ENCODE data around the gene RORB.

RORB gene

GRCh38 chr9:74595286-74595685, 98.2 kb downstream of the RORB start:
- H3K4me3 ChIP-seq (ENCODE audit: low read depth in 1 of 2, low read length in 1 of 2): no peak overlapping the region
- TF ChIP-seq CTCF (IDR thresholded peaks at IDR 0.05): no peak

GRCh38 chr9:74598874-74599273, 101.7 kb downstream of the RORB start:
- Histone ChIP-seq H3K36me3 (no peaks in the 10 kb centered on the region), H3K9me3 (no peaks in the 10 kb centered on the region), H3K27ac (no peak overlapping the region), H3K4me1 (ENCODE audit: control insufficient read depth in 1 of 2, insufficient read depth in 1 of 2, low read depth in 1 of 2, low read length in 1 of 2) (no peaks in the 10 kb centered on the region), H3K27me3 (no peaks in the 10 kb centered on the region), H3K4me3 (ENCODE audit: low read depth in 1 of 2, low read length in 1 of 2) (no peak overlapping the region)
- no peak for TF ChIP-seq CTCF (IDR thresholded peaks at IDR 0.05)

More at GRCh38 chr9:74595286-74595685, 98.2 kb downstream of the RORB start:
- H3K36me3 ChIP-seq: no peaks in the 10 kb centered on the region
- no peaks in the 10 kb centered on the region for H3K27me3 ChIP-seq
- H3K4me1 ChIP-seq (ENCODE audit: control insufficient read depth in 1 of 2, insufficient read depth in 1 of 2, low read depth in 1 of 2, low read length in 1 of 2): no peaks in the 10 kb centered on the region
- no peaks in the 10 kb centered on the region for H3K9me3 ChIP-seq
- H3K27ac ChIP-seq: no peak overlapping the region

- Histone ChIP-seq H3K27me3 (no peaks in the 10 kb centered on the region), H3K36me3 (no peaks in the 10 kb centered on the region), H3K27ac (no peak overlapping the region), H3K9me3 (no peaks in the 10 kb centered on the region), H3K4me3 (ENCODE audit: low read depth in 1 of 2, low read length in 1 of 2) (no peak overlapping the region), H3K4me1 (ENCODE audit: control insufficient read depth in 1 of 2, insufficient read depth in 1 of 2, low read depth in 1 of 2, low read length in 1 of 2) (no peaks in the 10 kb centered on the region)
- no peak for TF ChIP-seq CTCF (IDR thresholded peaks at IDR 0.05)
These were observed 112.7 kb downstream of the RORB start for GRCh38 chr9:74609671-74610405.

GRCh38 chr9:74610523-74611061, 113.5 kb downstream of the RORB start:
- TF ChIP-seq CTCF (IDR thresholded peaks at IDR 0.05): no peak
- H3K9me3 ChIP-seq: no peaks in the 10 kb centered on the region
- H3K36me3 ChIP-seq: no peaks in the 10 kb centered on the region
- H3K4me1 ChIP-seq (ENCODE audit: control insufficient read depth in 1 of 2, insufficient read depth in 1 of 2, low read depth in 1 of 2, low read length in 1 of 2): no peaks in the 10 kb centered on the region
- no peak overlapping the region for H3K27ac ChIP-seq
- H3K4me3 ChIP-seq (ENCODE audit: low read depth in 1 of 2, low read length in 1 of 2): no peak overlapping the region
- H3K27me3 ChIP-seq: no peaks in the 10 kb centered on the region

- no peak overlapping the region for H3K4me3 ChIP-seq (ENCODE audit: low read depth in 1 of 2, low read length in 1 of 2)
- no peaks in the 10 kb centered on the region for H3K36me3 ChIP-seq
- no peak overlapping the region for H3K27ac ChIP-seq
- TF ChIP-seq CTCF (IDR thresholded peaks at IDR 0.05): no peak
- no peaks in the 10 kb centered on the region for H3K9me3 ChIP-seq
- H3K4me1 ChIP-seq (ENCODE audit: control insufficient read depth in 1 of 2, insufficient read depth in 1 of 2, low read depth in 1 of 2, low read length in 1 of 2): no peaks in the 10 kb centered on the region
- H3K27me3 ChIP-seq: no peaks in the 10 kb centered on the region
These were observed 133.1 kb downstream of the RORB start for GRCh38 chr9:74630228-74630627.

All from neutrophil (primary cell).